NB4 (cell line): Measurements from ENCODE around the gene PRRC2B.

Experiments
- DNase-seq: peaks from one replicate; pipeline ENCODE4 v3.0.0; 2010; ENCODE audit warnings: low read depth
- H3K4me3 ChIP-seq: one replicate; pipeline ENCODE4 v1.5.1; 2011; ENCODE audit warnings: mild to moderate bottlenecking, low read depth, low read length, moderate library complexity
- MYC ChIP-seq: IDR thresholded peaks from 2 replicates; pipeline ENCODE4 v1.6.1; 2011; ENCODE audit warnings: low read depth, low read length
- POLR2A ChIP-seq: IDR thresholded peaks from 2 replicates; pipeline ENCODE4 v1.6.1; 2011; ENCODE audit warnings: mild to moderate bottlenecking; ENCODE audit not compliant: insufficient read length; ENCODE audit errors: extremely low read depth
- TF ChIP-seq, protein P1 (sequence below): IDR thresholded peaks from one replicate; pipeline ENCODE4 v1.5.1; 2012; ENCODE audit warnings: low read depth, low read length
- TF ChIP-seq, protein P2 (sequence below): IDR thresholded peaks from 2 replicates; pipeline ENCODE4 v1.6.1; 2011; ENCODE audit warnings: low read depth, low read length

The PRRC2B gene

DNA sequence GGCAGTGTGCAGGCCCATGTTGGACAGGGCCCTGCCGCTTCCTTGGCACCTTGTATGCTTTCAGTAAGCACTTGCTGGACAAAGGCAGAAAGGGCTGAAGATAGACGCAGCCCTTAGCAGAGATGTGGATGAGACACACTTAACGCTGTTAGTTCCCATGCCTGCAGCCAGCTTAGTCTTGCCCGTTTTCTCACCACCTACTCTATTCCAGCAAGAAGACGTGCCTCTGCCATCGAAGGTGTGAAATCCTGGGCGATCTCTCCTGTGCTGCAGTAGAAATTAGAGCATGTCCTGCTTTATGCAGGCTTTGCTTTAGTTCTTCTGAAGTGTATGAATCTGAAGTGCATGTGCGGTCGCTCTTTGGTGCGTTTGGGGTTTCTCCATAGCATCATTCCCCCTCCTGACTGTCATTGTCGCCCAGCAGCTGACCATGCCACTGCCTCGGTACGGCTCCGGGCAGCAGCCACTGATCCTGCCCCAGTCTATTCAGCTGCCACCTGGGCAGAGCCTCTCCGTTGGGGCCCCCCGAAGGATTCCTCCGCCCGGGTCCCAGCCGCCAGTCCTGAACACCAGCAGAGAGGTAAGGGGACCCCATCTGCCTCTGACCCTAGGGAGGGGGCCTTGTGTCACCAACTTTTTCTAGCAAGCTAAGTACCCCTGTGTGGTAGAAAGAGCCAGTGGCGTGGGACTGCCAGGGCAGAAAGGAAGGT lies 97.3 kb downstream of the PRRC2B start:
- no peak for DNase-seq
- TF ChIP-seq POLR2A (no peak), MYC (no peak)
- TF ChIP-seq, protein P1, sequence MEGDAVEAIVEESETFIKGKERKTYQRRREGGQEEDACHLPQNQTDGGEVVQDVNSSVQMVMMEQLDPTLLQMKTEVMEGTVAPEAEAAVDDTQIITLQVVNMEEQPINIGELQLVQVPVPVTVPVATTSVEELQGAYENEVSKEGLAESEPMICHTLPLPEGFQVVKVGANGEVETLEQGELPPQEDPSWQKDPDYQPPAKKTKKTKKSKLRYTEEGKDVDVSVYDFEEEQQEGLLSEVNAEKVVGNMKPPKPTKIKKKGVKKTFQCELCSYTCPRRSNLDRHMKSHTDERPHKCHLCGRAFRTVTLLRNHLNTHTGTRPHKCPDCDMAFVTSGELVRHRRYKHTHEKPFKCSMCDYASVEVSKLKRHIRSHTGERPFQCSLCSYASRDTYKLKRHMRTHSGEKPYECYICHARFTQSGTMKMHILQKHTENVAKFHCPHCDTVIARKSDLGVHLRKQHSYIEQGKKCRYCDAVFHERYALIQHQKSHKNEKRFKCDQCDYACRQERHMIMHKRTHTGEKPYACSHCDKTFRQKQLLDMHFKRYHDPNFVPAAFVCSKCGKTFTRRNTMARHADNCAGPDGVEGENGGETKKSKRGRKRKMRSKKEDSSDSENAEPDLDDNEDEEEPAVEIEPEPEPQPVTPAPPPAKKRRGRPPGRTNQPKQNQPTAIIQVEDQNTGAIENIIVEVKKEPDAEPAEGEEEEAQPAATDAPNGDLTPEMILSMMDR: no peak
- TF ChIP-seq, protein P2, sequence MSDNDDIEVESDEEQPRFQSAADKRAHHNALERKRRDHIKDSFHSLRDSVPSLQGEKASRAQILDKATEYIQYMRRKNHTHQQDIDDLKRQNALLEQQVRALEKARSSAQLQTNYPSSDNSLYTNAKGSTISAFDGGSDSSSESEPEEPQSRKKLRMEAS: no peak

DNA sequence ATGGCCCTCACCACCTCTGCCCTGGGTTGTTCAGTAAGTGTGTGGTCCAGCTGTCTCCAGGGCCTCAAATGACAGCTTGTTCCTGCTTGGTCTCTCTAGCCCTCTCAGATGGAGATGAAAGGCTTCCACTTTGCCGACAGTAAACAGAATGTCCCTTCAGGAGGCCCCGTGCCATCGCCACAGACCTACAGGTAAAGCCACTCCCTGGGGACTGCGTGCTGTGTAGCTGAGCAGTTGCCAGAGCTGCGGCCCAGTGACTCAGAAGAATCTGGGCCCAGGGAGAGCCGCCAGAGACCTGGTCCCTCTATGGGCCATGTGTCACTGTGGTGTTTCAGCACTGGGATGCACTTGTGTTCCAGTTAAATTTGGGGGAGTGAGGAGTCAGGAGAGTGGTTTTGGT lies 98.2 kb downstream of the PRRC2B start:
- DNase-seq: no peak
- H3K4me3 ChIP-seq: no peak overlapping the region
- TF ChIP-seq, protein P2: no peak
- TF ChIP-seq, protein P1: no peak
- no peak for TF ChIP-seq POLR2A

More for the DNA sequence above, 97.3 kb downstream of the PRRC2B start:
- no peak overlapping the region for H3K4me3 ChIP-seq

DNA sequence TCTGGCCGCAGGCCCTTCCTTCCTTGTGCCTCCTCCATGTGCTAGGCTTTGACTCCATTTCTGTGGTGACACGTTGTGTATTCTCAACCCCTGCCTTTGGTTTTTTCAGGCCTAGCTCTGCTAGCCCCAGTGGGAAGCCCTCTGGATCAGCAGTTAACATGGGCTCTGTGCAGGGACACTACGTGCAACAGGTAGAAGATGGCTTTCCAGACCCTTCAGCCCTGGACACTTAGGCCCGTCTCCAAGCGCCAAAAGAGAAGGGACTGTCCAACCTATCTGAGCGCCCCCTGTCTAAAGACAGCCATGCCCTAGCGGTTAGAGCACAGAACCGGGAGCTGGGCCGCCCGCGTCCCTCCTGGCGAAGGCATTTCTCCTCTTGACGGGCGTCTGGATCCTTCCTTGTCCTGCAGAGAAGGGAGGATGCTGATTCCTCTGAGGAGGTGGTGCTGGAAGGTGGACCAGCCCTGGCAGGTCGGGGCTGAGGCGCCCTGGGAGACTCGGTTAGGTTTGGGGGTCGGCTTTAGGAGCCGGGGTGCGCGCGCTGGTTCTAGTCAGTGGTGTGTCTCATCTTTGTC lies 100.5 kb downstream of the PRRC2B start:
- no peak for DNase-seq
- H3K4me3 ChIP-seq: no peak overlapping the region
- TF ChIP-seq POLR2A (no peak), MYC (no peak)
- TF ChIP-seq, protein P2: no peak
- TF ChIP-seq, protein P1: no peak

DNA sequence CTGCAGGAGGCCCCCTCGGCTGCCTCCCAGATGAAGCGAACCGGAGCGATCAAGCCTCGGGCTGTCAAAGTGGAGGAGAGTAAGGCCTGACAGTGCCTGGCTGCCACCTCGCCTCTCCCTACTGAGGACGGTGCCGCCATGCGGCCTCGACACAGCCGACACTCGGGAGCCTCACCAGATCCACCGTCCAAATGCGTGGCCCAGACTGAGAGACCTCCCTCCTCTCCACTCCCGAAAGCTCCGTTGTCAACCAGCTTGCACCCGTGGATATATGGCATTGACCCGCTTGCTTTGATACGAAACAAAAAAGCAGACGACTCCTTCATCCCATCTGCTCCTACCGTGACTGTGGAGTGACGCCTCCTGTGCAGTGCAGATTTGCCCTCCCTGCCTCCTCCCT lies 101.9 kb downstream of the PRRC2B start:
- TF ChIP-seq, protein P1: no peak
- no peak for TF ChIP-seq MYC
- TF ChIP-seq, protein P2: no peak
- TF ChIP-seq POLR2A: no peak
- no peak overlapping the region for H3K4me3 ChIP-seq
- DNase-seq: no peak

DNA sequence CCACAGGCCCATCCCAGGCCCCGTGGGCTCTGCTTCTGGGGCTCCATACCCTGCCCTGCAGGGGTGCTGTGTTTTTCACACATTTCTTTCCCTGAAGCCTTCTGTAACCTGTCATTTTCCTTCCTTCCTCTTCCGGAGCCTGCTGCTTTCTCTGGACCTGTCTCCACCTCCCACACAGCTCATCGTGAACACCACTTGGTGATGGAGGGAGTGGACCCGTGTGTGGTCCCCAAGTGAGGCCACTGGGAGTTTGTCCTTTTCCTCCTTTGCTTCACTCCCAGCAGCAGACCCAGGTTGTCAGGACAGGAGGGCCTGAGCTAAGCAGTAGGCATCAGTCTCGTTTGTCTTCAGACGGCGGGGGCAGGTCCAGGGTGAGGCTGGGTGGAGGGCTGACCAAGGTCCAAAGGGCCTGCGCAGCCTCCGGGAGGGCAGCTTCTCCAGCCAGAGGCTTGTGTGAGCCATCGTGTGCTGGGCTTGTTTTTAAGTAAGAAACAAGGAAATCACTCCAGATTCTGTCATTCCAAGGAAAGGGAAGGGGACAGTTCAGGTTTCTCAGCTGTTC lies 103.0 kb downstream of the PRRC2B start:
- no peak overlapping the region for H3K4me3 ChIP-seq
- no peak for DNase-seq
- TF ChIP-seq, protein P1: no peak
- TF ChIP-seq, protein P2: no peak
- TF ChIP-seq MYC: no peak
- TF ChIP-seq POLR2A: no peak
